WERI-Rb-1 (cell line): Measurements from ENCODE around the gene POMT2.

Experiments
- DNase-seq: peaks from one replicate; pipeline ENCODE4 v3.0.0-alpha.2; 2020
- H3K27ac ChIP-seq: fragments of 250-450 bp; sonication (Bioruptor Pico); 2 replicates; pipeline ENCODE4 v1.5.1; 2020; ENCODE audit warnings: mild to moderate bottlenecking, moderate library complexity
- H3K27me3 ChIP-seq: fragments of 250-450 bp; sonication (Bioruptor Pico); 2 replicates; pipeline ENCODE4 v1.5.1; 2021; ENCODE audit warnings: mild to moderate bottlenecking, low read depth, moderate library complexity; ENCODE audit not compliant: insufficient read depth, severe bottlenecking
- H3K36me3 ChIP-seq: fragments of 250-450 bp; sonication (Bioruptor Pico); 2 replicates; pipeline ENCODE4 v1.5.1; 2020; ENCODE audit warnings: mild to moderate bottlenecking, moderate library complexity
- H3K4me3 ChIP-seq: 2 replicates; pipeline ENCODE4 v1.5.1; 2011; ENCODE audit warnings: low read depth, mild to moderate bottlenecking, control low read depth, low read length
- H3K9me3 ChIP-seq: fragments of 250-450 bp; sonication (Bioruptor Pico); 2 replicates; pipeline ENCODE4 v1.5.1; 2021; ENCODE audit warnings: mild to moderate bottlenecking, moderate library complexity; ENCODE audit not compliant: severe bottlenecking
- TF ChIP-seq, protein P1 (sequence below): IDR thresholded peaks from 2 replicates; pipeline ENCODE4 v1.5.1; 2011; ENCODE audit warnings: low read depth, mild to moderate bottlenecking, control low read depth, inconsistent platforms, low read length

POMT2 gene

DNA sequence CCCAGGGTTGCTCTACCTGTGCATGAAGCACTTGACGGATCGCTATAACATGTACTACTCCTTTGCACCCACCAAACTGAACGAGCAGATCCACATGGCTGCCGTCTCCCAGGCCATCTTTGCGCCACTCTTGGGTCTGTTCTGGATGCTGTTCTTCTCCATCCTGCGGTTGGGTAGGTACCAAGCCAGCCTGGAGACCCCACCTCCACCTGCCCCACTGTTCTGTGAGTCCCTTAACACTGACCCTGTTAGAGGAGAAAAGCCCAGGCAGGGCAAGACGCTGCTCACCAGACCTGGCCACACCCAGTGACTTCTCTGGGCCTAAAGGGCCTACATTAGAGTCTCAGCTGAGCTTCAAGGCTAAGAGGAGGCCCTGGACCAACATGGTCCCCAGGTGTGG is 71.4 kb downstream of the POMT2 start:
- no peak for DNase-seq
- no peak overlapping the region for H3K27ac ChIP-seq
- no peak overlapping the region for H3K4me3 ChIP-seq
- no peaks in the 10 kb centered on the region; the same call in none of the 2 replicates for H3K36me3 ChIP-seq
- TF ChIP-seq, protein P1, sequence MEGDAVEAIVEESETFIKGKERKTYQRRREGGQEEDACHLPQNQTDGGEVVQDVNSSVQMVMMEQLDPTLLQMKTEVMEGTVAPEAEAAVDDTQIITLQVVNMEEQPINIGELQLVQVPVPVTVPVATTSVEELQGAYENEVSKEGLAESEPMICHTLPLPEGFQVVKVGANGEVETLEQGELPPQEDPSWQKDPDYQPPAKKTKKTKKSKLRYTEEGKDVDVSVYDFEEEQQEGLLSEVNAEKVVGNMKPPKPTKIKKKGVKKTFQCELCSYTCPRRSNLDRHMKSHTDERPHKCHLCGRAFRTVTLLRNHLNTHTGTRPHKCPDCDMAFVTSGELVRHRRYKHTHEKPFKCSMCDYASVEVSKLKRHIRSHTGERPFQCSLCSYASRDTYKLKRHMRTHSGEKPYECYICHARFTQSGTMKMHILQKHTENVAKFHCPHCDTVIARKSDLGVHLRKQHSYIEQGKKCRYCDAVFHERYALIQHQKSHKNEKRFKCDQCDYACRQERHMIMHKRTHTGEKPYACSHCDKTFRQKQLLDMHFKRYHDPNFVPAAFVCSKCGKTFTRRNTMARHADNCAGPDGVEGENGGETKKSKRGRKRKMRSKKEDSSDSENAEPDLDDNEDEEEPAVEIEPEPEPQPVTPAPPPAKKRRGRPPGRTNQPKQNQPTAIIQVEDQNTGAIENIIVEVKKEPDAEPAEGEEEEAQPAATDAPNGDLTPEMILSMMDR = no peak
- H3K9me3 ChIP-seq = no peaks in the 10 kb centered on the region
- H3K27me3 ChIP-seq = no peaks in the 10 kb centered on the region

DNA sequence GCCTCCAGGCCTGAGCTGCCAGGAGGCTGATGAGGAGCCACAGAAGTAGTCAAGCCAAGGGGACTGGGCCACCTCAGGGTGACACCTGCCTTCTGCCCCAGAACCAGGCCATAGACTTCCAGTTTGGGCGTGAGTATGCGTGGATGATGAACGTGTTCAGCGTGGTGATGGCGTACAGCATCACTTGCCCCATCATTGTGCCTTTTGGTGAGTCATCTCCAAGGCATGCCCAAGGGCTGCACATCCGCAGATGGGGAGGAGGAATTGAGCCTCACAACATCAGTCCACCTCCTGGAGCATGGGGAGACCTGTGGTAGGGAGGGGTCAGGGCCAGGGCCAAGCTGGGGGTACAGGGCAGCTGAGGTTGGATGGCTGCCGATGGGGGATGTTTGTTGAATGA is 72.0 kb downstream of the POMT2 start:
- Histone ChIP-seq H3K4me3 (no peak overlapping the region), H3K36me3 (no peaks in the 10 kb centered on the region; the same call in none of the 2 replicates), H3K27ac (no peak overlapping the region), H3K27me3 (no peaks in the 10 kb centered on the region), H3K9me3 (no peaks in the 10 kb centered on the region)
- no peak for DNase-seq
- TF ChIP-seq, protein P1 = no peak

DNA sequence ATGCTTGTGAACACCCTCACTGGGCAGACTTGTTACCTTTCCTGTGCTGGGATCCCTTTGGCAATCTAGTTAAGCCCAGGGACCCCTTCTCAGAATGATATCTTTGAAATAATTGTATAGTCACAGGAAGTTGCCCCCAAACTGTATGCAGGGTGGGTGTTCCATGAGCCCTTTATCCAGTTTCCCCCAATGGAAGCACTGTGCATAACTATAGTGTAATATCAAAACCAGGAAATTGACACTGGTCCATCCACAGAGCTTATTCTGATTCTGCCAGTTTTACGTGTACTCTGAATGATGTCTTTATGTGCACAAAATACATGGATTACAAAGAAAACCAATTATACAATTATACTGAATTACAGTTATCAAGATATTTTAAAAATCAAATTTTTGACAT is 73.9 kb downstream of the POMT2 start:
- Histone ChIP-seq H3K36me3 (no peaks in the 10 kb centered on the region; the same call in none of the 2 replicates), H3K27me3 (no peaks in the 10 kb centered on the region), H3K27ac (no peak overlapping the region), H3K4me3 (no peak overlapping the region), H3K9me3 (no peaks in the 10 kb centered on the region)
- DNase-seq = no peak
- TF ChIP-seq, protein P1 = no peak

DNA sequence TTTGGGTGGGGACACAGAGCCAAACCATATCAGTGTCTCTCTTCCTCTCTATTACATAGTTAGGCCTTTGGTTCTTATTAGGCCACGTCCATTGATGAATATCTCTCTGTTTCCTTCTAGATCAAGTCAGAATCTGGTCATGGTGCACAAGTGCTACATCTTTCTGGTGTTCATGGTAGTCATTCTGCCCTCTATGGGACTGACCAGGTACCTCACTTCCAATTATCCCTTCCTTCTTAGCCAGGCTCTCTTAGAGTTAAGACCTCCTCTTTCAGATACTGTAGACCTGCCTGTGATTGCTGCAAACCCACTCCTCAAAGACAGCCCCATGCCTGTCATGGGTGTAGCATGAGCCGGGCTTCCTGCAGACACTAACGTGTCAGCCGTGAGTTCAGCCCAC is 74.9 kb downstream of the POMT2 start:
- TF ChIP-seq, protein P1 = peak; percentile 57
- Histone ChIP-seq H3K4me3 (no peak overlapping the region), H3K27me3 (no peaks in the 10 kb centered on the region), H3K36me3 (no peaks in the 10 kb centered on the region; the same call in none of the 2 replicates), H3K9me3 (no peaks in the 10 kb centered on the region), H3K27ac (no peak overlapping the region)
- DNase-seq = no peak

DNA sequence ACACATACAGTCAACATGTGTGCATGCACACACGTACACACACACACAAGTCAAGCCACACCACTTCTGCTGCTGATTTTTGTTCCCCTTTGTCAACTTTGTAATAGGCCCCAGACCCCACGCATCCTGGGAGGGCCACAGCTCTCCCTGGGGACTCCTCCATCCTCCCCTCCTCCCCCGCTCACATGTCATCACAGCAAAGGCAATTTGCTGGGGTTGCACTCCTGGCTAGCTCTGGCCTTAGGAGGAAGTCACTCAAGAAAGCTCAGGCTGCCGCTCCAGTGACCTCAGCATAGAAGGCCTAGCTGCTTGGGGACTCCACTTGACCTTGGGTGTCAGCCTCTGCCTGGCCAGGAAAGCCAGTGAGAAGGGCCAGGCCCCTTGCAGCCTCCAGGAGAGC is 76.8 kb downstream of the POMT2 start:
- no peak overlapping the region for H3K4me3 ChIP-seq
- TF ChIP-seq, protein P1 = no peak
- H3K36me3 ChIP-seq = no peaks in the 10 kb centered on the region; the same call in none of the 2 replicates
- no peak overlapping the region for H3K27ac ChIP-seq
- DNase-seq = no peak
- no peaks in the 10 kb centered on the region for H3K27me3 ChIP-seq
- no peaks in the 10 kb centered on the region for H3K9me3 ChIP-seq

DNA sequence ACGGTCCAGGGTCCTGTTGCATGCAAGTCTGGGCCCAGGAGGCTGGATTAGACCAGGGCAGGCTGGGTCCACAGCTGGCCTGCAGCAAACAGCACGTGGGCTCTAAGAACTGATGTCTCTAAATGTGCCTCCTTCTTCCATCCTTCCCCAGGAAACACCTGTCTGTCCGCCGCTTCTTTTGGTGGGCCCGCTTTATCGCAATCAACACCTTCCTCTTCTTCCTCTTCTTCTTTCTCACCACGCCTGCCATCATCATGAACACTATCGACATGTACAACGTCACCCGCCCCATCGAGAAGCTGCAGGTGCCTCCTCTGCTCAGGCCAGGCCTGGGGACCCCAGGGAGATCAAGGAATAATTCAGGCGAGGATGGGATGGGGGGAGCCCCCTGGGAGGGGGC is 77.9 kb downstream of the POMT2 start:
- Histone ChIP-seq H3K36me3 (no peaks in the 10 kb centered on the region; the same call in none of the 2 replicates), H3K27ac (no peak overlapping the region), H3K27me3 (no peaks in the 10 kb centered on the region), H3K9me3 (no peaks in the 10 kb centered on the region), H3K4me3 (no peak overlapping the region)
- TF ChIP-seq, protein P1 = no peak
- no peak for DNase-seq
